Measurements from ENCODE around the gene CSRNP3.

GRCh38 chr2:165623161-165623560 is 153.7 kb downstream of the CSRNP3 start:
- no peak for TF ChIP-seq CTCF (IDR thresholded peaks at IDR 0.05 in 2 of 3, conservative IDR thresholded peaks at IDR 0.05 in 1 of 3; ENCODE audit: control insufficient read depth in 2 of 3, extremely low read depth in 1 of 3, insufficient read depth in 1 of 3, low read depth in 3 of 3, low read length in 3 of 3)
- no peak for TF ChIP-seq ZNF274 (IDR thresholded peaks at IDR 0.05; ENCODE audit: insufficient read depth, insufficient read length)
- TF ChIP-seq TAF1 (IDR thresholded peaks at IDR 0.05; ENCODE audit: borderline replicate concordance, low read depth, low read length): no peak
- TF ChIP-seq EZH2 (IDR thresholded peaks at IDR 0.05; ENCODE audit: borderline replicate concordance, control insufficient read depth, low read depth, low read length): no peak
- TF ChIP-seq CHD2 (IDR thresholded peaks at IDR 0.05; ENCODE audit: borderline replicate concordance, low read depth, low read length): no peak
- TF ChIP-seq EP300 (IDR thresholded peaks at IDR 0.05; ENCODE audit: borderline replicate concordance in 1 of 2, control insufficient read depth in 1 of 2, low read depth in 2 of 2, low read length in 2 of 2): no peak
- no peak for TF ChIP-seq TBL1XR1 (IDR thresholded peaks at IDR 0.05; ENCODE audit: low read depth, low read length)
- no peak for TF ChIP-seq SMC3 (IDR thresholded peaks at IDR 0.05; ENCODE audit: borderline replicate concordance, low read length)
- no peak for TF ChIP-seq POLR2A (IDR thresholded peaks at IDR 0.05; ENCODE audit: low read depth, low read length)
- no peak for TF ChIP-seq MXI1 (IDR thresholded peaks at IDR 0.05; ENCODE audit: low read depth, low read length)
- TF ChIP-seq ATF3 (IDR thresholded peaks at IDR 0.05; ENCODE audit: borderline replicate concordance, extremely low read depth, low read depth, low read length): no peak
- no peak for TF ChIP-seq NR2C2 (IDR thresholded peaks at IDR 0.05; ENCODE audit: borderline replicate concordance, control insufficient read depth, insufficient read length, low read depth)
- TF ChIP-seq SRF (IDR thresholded peaks at IDR 0.05; ENCODE audit: low read depth in 2 of 2, low read length in 2 of 2): no peak

Data from GM12878 (cell line).